GM12878 (cell line): ENCODE data around the gene RNF181. TPM values are rescaled to one million over a fixed set of nuclear protein-coding genes. Genes with fewer than 3 reads are reported as not detected.

Experiments
- ATF2 ChIP-seq: IDR thresholded peaks from 2 replicates; pipeline ENCODE4 v1.6.1; 2012; ENCODE audit warnings: low read length, inconsistent platforms
- CTCF ChIP-seq, 3 experiments: IDR thresholded peaks in 2 of 3; conservative IDR thresholded peaks in 1 of 3; 2 replicates each; pipeline ENCODE4 v1.5.1; 2011; ENCODE audit warnings: low read depth in 3 of 3, low read length in 3 of 3, mild to moderate bottlenecking in 3 of 3, control low read depth in 2 of 3, moderate library complexity in 2 of 3, inconsistent platforms in 1 of 3, mixed read lengths in 1 of 3; ENCODE audit not compliant: control insufficient read depth in 2 of 3, insufficient read depth in 1 of 3; ENCODE audit errors: extremely low read depth in 1 of 3
- IRF3 ChIP-seq: fragments of 450-650 bp; IDR thresholded peaks from 2 replicates; pipeline ENCODE4 v1.6.1; 2014; ENCODE audit warnings: mild to moderate bottlenecking
- NBN ChIP-seq: fragments of 450-650 bp; IDR thresholded peaks from 2 replicates; pipeline ENCODE4 v1.6.1; 2016
- POLR2AphosphoS5 ChIP-seq: IDR thresholded peaks from 2 replicates; pipeline ENCODE4 v1.6.1; 2011; ENCODE audit warnings: mild to moderate bottlenecking, low read length, inconsistent platforms
- RBBP5 ChIP-seq: fragments of 200-600 bp; sonication (generic); conservative IDR thresholded peaks from 2 replicates; pipeline ENCODE4 v1.6.1; 2016
- SMARCA5 ChIP-seq: fragments of 450-650 bp; IDR thresholded peaks from 2 replicates; pipeline ENCODE4 v1.6.1; 2017; ENCODE audit warnings: mild to moderate bottlenecking
- polyA plus RNA-seq, 11 experiments: library from polyadenylated mRNA; depleted of rRNA in 4 of 11; unstranded in 6 of 11; stranded (reverse) in 5 of 11; fragments of >200 nt; fragmentation: Nextera tagmentation in 4 of 11; fragmentation: Illumina TruSeq in 1 of 11; extraction: Ambion mirVana in 4 of 11; extraction: Trizol in 1 of 11; gene quantifications; 1 replicate in 1 of 11; 2 replicates in 10 of 11; pipeline versions ENCODE4 v1.2.1 to v1.2.3, GENCODE V29; 2011 to 2016; ENCODE audit warnings: inconsistent platforms in 2 of 11, missing spikeins in 2 of 11, low read depth in 1 of 11
- total RNA-seq, 4 experiments: library from RNA; depleted of rRNA in 3 of 4; stranded (reverse); fragments of >200 nt in 3 of 4; fragmentation: Illumina TruSeq in 1 of 4; extraction: Trizol in 1 of 4; gene quantifications; 2 replicates each; pipeline versions ENCODE4 v1.2.1 to v1.2.3, GENCODE V29; 2013 to 2021
- TF ChIP-seq, protein P1 (sequence below): fragments of 450-650 bp; IDR thresholded peaks from 2 replicates; pipeline ENCODE4 v1.6.1; 2017; ENCODE audit warnings: mild to moderate bottlenecking, moderate library complexity

RNF181 gene
- total and polyA plus RNA-seq, 10 of the 15 experiments (the other 5 are each of a cell fraction or from before 2014, with no cell fraction given), result 101 to 409 (median 213) TPM

DNA sequence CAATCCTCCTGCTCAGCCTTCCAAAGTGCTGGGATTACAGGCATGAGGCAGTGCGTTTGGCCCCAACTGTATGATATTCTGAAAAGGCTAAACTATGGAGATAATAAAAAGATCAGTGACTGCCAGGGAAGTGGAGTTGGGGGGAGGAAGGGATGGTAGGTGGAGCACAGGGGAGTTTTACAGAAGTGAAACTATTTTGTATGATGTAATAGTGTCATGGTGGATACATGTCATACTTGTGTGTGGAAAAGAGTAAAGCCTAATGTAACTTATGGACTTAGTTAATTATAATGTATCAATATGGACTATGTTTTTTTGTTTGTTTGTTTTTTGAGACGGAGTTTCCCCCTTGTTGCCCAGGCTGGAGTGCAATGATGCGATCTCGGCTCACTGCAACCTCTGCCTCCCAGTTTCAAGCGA lies 31.4 kb upstream of the RNF181 start (continued):
- TF ChIP-seq IRF3 (no peak), CTCF (IDR thresholded peaks at IDR 0.05 in 2 of 3, conservative IDR thresholded peaks at IDR 0.05 in 1 of 3; ENCODE audit: control insufficient read depth in 2 of 3, extremely low read depth in 1 of 3, insufficient read depth in 1 of 3, low read depth in 3 of 3, low read length in 3 of 3) (no peak), SMARCA5 (no peak), RBBP5 (no peak), ATF2 (peak; percentile 83), NBN (0 out of 2 replicates have a peak, but pooled peaks have one; percentile 20), POLR2AphosphoS5 (no peak)
- TF ChIP-seq, protein P1, sequence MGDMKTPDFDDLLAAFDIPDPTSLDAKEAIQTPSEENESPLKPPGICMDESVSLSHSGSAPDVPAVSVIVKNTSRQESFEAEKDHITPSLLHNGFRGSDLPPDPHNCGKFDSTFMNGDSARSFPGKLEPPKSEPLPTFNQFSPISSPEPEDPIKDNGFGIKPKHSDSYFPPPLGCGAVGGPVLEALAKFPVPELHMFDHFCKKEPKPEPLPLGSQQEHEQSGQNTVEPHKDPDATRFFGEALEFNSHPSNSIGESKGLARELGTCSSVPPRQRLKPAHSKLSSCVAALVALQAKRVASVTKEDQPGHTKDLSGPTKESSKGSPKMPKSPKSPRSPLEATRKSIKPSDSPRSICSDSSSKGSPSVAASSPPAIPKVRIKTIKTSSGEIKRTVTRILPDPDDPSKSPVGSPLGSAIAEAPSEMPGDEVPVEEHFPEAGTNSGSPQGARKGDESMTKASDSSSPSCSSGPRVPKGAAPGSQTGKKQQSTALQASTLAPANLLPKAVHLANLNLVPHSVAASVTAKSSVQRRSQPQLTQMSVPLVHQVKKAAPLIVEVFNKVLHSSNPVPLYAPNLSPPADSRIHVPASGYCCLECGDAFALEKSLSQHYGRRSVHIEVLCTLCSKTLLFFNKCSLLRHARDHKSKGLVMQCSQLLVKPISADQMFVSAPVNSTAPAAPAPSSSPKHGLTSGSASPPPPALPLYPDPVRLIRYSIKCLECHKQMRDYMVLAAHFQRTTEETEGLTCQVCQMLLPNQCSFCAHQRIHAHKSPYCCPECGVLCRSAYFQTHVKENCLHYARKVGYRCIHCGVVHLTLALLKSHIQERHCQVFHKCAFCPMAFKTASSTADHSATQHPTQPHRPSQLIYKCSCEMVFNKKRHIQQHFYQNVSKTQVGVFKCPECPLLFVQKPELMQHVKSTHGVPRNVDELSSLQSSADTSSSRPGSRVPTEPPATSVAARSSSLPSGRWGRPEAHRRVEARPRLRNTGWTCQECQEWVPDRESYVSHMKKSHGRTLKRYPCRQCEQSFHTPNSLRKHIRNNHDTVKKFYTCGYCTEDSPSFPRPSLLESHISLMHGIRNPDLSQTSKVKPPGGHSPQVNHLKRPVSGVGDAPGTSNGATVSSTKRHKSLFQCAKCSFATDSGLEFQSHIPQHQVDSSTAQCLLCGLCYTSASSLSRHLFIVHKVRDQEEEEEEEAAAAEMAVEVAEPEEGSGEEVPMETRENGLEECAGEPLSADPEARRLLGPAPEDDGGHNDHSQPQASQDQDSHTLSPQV, result no peak
